Endothelial cell of umbilical vein (primary cell): ENCODE data around the gene ACSF3. TPM values are rescaled to one million over a fixed set of nuclear protein-coding genes. Genes with fewer than 3 reads are reported as not detected.

Experiments used
- BruUV-seq: library from RNA; stranded (reverse); fragments of 400-500 nt; replicated peaks from 2 replicates; lab custom pipeline; 2021; lab: Mats Ljungman, UMichigan
- CTCF ChIA-PET: fragments of 300-600, 350-600 bp; sonication (Branson Sonifier 250); formaldehyde crosslinking; loops from one replicate; lab custom pipeline; 2021; ENCODE audit warnings: antibody characterized with exemption, inconsistent platforms; lab: Charles Lee
- POLR2A ChIA-PET: fragments of 300-600, 350-600 bp; sonication (Branson Sonifier 250); formaldehyde crosslinking; loops from one replicate; lab custom pipeline; 2021; ENCODE audit warnings: antibody characterized with exemption, inconsistent platforms; lab: Charles Lee
- DNase-seq: peaks from one replicate; pipeline ENCODE4 v3.0.0-alpha.2; 2011; ENCODE audit warnings: low read depth, low spot score
- FAIRE-seq: peaks from 2 replicates; lab custom pipeline; 2011; peaks lifted over from hg19 to GRCh38; lab: Jason Lieb, UNC
- H2AFZ ChIP-seq: 2 replicates; pipeline ENCODE4 v1.6.0; 2012; ENCODE audit warnings: low read depth, low read length, control low read depth, inconsistent platforms
- H3K27ac ChIP-seq: 2 replicates; pipeline ENCODE4 v1.5.1; 2011; ENCODE audit warnings: low read depth, mild to moderate bottlenecking, control low read depth, low read length, moderate library complexity; ENCODE audit not compliant: insufficient read depth
- H3K27me3 ChIP-seq, 2 experiments: 2 replicates each; pipeline versions ENCODE4 v1.6.0 to v1.6.1; 2011; ENCODE audit warnings: low read length in 2 of 2, mixed read lengths in 1 of 2; ENCODE audit not compliant: control insufficient read depth in 2 of 2, insufficient read depth in 2 of 2
- H3K36me3 ChIP-seq, 2 experiments: 2 replicates in 1 of 2; 3 replicates in 1 of 2; pipeline ENCODE4 v1.5.1; 2011; ENCODE audit warnings: low read length in 2 of 2, mild to moderate bottlenecking in 1 of 2, moderate library complexity in 1 of 2; ENCODE audit not compliant: control insufficient read depth in 2 of 2, insufficient read depth in 2 of 2; ENCODE audit errors: extremely low read depth in 1 of 2
- H3K4me1 ChIP-seq: 3 replicates; pipeline ENCODE4 v1.5.1; 2011; ENCODE audit warnings: mild to moderate bottlenecking, low read length; ENCODE audit not compliant: control insufficient read depth, insufficient read depth; ENCODE audit errors: extremely low read depth
- H3K4me2 ChIP-seq: 2 replicates; pipeline ENCODE4 v1.6.1; 2011; ENCODE audit warnings: low read length, control low read depth, mixed read lengths; ENCODE audit not compliant: insufficient read depth
- H3K4me3 ChIP-seq, 3 experiments: fragments of 200-600 bp in 1 of 3; sonication (generic), shearing (Covaris generic) in 1 of 3; replicated peaks in 1 of 3; 2 replicates each; pipeline ENCODE4 v1.5.1; 2011 to 2016; ENCODE audit warnings: control low read depth in 3 of 3, low read length in 3 of 3, mild to moderate bottlenecking in 2 of 3, inconsistent platforms in 1 of 3, low read depth in 1 of 3, moderate library complexity in 1 of 3; ENCODE audit not compliant: insufficient read depth in 1 of 3
- H3K79me2 ChIP-seq: 2 replicates; pipeline ENCODE4 v1.6.0; 2012; ENCODE audit warnings: low read length, inconsistent platforms; ENCODE audit not compliant: control insufficient read depth, insufficient read depth
- H3K9ac ChIP-seq: replicated peaks from 2 replicates; pipeline ENCODE3; 2011; ENCODE audit warnings: low read length, control low read depth; ENCODE audit not compliant: insufficient read depth; ENCODE audit errors: extremely low read depth
- H3K9me1 ChIP-seq: replicated peaks from 3 replicates; pipeline ENCODE4 v1.6.0; 2011; ENCODE audit warnings: mild to moderate bottlenecking, low read length; ENCODE audit not compliant: control insufficient read depth, insufficient read depth; ENCODE audit errors: extremely low read depth
- H3K9me3 ChIP-seq: replicated peaks from 2 replicates; pipeline ENCODE4 v1.5.1; 2012; ENCODE audit warnings: low read length, inconsistent platforms; ENCODE audit not compliant: control insufficient read depth, insufficient read depth
- H4K20me1 ChIP-seq: replicated peaks from 2 replicates; pipeline ENCODE3; 2011; ENCODE audit warnings: mild to moderate bottlenecking, low read length; ENCODE audit not compliant: control insufficient read depth, insufficient read depth; ENCODE audit errors: extremely low read depth
- EZH2 ChIP-seq: IDR thresholded peaks from 2 replicates; pipeline ENCODE4 v1.6.1; 2012; ENCODE audit warnings: borderline replicate concordance, low read depth, mild to moderate bottlenecking, moderate library complexity, low read length, inconsistent platforms; ENCODE audit not compliant: severe bottlenecking
- FOS ChIP-seq: IDR thresholded peaks from 2 replicates; pipeline ENCODE4 v1.6.1; 2011; ENCODE audit warnings: mild to moderate bottlenecking, low read length, moderate library complexity, borderline replicate concordance; ENCODE audit not compliant: insufficient read depth
- GATA2 ChIP-seq: IDR thresholded peaks from 2 replicates; pipeline ENCODE4 v1.7.0; 2011; ENCODE audit warnings: low read depth, mild to moderate bottlenecking, moderate library complexity, mixed read lengths, low read length; ENCODE audit not compliant: insufficient read length, insufficient read depth
- JUN ChIP-seq: IDR thresholded peaks from 2 replicates; pipeline ENCODE4 v1.6.1; 2011; ENCODE audit warnings: borderline replicate concordance, low read depth; ENCODE audit not compliant: insufficient read length, insufficient read depth
- MYC ChIP-seq: IDR thresholded peaks from one replicate; pipeline ENCODE4 v1.6.1; 2011; ENCODE audit warnings: mild to moderate bottlenecking, low read depth, low read length
- POLR2A ChIP-seq: IDR thresholded peaks from 2 replicates; pipeline ENCODE4 v1.6.1; 2012; ENCODE audit warnings: low read depth, mild to moderate bottlenecking, control low read depth, low read length
- POLR2AphosphoS5 ChIP-seq: IDR thresholded peaks from 2 replicates; pipeline ENCODE4 v1.6.1; 2012; ENCODE audit warnings: low read depth, mild to moderate bottlenecking, control low read depth, low read length, moderate library complexity; ENCODE audit not compliant: insufficient read depth
- dilution Hi-C: fragments of 300-500 bp; cut with MboI; formaldehyde crosslinking; loops from one replicate; pipeline ENCODE4 v1.15.0; 2019; ENCODE audit warnings: low sequenced_read_pairs; ENCODE audit not compliant: extremely low pct_ligation_motif_present
- intact Hi-C: fragments of 100-400 bp; cut with micrococcal nuclease; formaldehyde crosslinking; loops from one replicate; pipeline ENCODE4 v1.10.0; 2022
- polyA plus RNA-seq, 4 experiments: library from polyadenylated mRNA; depleted of rRNA in 3 of 4; stranded (reverse) in 3 of 4; unstranded in 1 of 4; fragments of >200 nt; gene quantifications; 2 replicates each; pipeline versions ENCODE4 v1.2.1 to v1.2.3, GENCODE V29; 2011 to 2012; ENCODE audit warnings: missing spikeins in 1 of 4
- total RNA-seq: library from RNA; stranded (reverse); gene quantifications from 2 replicates; pipeline ENCODE4 v1.2.3, GENCODE V29; 2021
- TF ChIP-seq, protein P1 (sequence below), 2 donors: IDR thresholded peaks; 1 replicate in 1 of 2; 2 replicates in 1 of 2; pipeline ENCODE4 v1.5.1; 2011; ENCODE audit warnings: low read length in 2 of 2, mild to moderate bottlenecking in 2 of 2, moderate library complexity in 2 of 2, control low read depth in 1 of 2, inconsistent platforms in 1 of 2, low read depth in 1 of 2; ENCODE audit not compliant: insufficient read depth in 1 of 2; ENCODE audit errors: extremely low read depth in 1 of 2
- TF ChIP-seq, protein P2 (sequence below): IDR thresholded peaks from 2 replicates; pipeline ENCODE4 v1.6.1; 2011; ENCODE audit not compliant: insufficient read depth, insufficient read length

The ACSF3 gene
- total and polyA plus RNA-seq, 2 donors (not counting 3 experiments of a cell fraction or from before 2014, with no cell fraction given), result 18.6 to 33.2 TPM

DNA sequence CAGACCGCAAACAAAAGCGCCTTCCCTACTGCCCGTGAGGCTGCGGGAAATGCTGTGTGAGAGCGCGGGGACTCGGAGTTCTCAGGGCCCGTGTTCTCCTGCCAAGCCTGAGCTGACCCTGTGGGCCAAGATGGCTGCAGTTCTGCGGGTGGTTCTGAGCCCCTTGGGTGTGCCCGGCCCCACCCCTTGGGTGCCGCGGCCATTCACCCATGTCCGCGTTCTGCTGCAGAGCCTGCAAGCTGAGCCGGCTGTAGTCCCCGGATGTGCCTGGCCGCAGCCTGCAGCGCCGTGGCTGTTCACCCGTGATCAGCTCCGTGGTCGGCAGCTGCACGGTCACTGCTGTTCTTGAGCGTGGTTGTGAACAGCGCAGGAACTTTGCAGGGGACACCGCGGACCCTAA, 20.0 kb downstream of the ACSF3 start:
- CTCF ChIA-PET, result no interaction called here
- no peaks in the 10 kb centered on the region for H3K27me3 ChIP-seq
- H3K4me3 ChIP-seq, result no peak overlapping the region
- BruUV-seq, result no TSS peak
- no peaks in the 10 kb centered on the region for H3K4me1 ChIP-seq
- TF ChIP-seq POLR2A, result no peak
- no peak for TF ChIP-seq EZH2
- no peak for TF ChIP-seq JUN
- TF ChIP-seq MYC, result no peak
- no peak for TF ChIP-seq GATA2
- TF ChIP-seq, protein P1, sequence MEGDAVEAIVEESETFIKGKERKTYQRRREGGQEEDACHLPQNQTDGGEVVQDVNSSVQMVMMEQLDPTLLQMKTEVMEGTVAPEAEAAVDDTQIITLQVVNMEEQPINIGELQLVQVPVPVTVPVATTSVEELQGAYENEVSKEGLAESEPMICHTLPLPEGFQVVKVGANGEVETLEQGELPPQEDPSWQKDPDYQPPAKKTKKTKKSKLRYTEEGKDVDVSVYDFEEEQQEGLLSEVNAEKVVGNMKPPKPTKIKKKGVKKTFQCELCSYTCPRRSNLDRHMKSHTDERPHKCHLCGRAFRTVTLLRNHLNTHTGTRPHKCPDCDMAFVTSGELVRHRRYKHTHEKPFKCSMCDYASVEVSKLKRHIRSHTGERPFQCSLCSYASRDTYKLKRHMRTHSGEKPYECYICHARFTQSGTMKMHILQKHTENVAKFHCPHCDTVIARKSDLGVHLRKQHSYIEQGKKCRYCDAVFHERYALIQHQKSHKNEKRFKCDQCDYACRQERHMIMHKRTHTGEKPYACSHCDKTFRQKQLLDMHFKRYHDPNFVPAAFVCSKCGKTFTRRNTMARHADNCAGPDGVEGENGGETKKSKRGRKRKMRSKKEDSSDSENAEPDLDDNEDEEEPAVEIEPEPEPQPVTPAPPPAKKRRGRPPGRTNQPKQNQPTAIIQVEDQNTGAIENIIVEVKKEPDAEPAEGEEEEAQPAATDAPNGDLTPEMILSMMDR (IDR thresholded peaks at IDR 0.05; ENCODE audit: extremely low read depth in 1 of 2, insufficient read depth in 1 of 2, low read depth in 1 of 2, low read length in 2 of 2), result no peak
- TF ChIP-seq POLR2AphosphoS5, result no peak
- TF ChIP-seq, protein P2, sequence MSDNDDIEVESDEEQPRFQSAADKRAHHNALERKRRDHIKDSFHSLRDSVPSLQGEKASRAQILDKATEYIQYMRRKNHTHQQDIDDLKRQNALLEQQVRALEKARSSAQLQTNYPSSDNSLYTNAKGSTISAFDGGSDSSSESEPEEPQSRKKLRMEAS, result no peak
- no peak for TF ChIP-seq FOS
- H3K27ac ChIP-seq, result no peak overlapping the region
- peaks cover 0 to 32% of the 10 kb centered on the region in 2 experiments for H3K36me3 ChIP-seq
- H3K9ac ChIP-seq, result no peak overlapping the region
- POLR2A ChIA-PET, result no interaction called here
- H3K9me1 ChIP-seq, result no peaks in the 10 kb centered on the region
- no peaks in the 10 kb centered on the region for H3K9me3 ChIP-seq
- no peak overlapping the region for H3K4me2 ChIP-seq
- dilution Hi-C loops, result no loop called here
- H3K79me2 ChIP-seq, result no peaks in the 10 kb centered on the region
- intact Hi-C loops, result no loop called here
- no peak overlapping the region for H2AFZ ChIP-seq
- H4K20me1 ChIP-seq, result no peaks in the 10 kb centered on the region
- no peak for FAIRE-seq
- no peak for DNase-seq
